ENCODE data around the gene PLD4.
"Not testable (repeated sequence)": the region's sequence is repeated elsewhere in the genome, so short reads cannot be mapped to it uniquely, and the experiment has no call there.

Gene PLD4

DNA sequence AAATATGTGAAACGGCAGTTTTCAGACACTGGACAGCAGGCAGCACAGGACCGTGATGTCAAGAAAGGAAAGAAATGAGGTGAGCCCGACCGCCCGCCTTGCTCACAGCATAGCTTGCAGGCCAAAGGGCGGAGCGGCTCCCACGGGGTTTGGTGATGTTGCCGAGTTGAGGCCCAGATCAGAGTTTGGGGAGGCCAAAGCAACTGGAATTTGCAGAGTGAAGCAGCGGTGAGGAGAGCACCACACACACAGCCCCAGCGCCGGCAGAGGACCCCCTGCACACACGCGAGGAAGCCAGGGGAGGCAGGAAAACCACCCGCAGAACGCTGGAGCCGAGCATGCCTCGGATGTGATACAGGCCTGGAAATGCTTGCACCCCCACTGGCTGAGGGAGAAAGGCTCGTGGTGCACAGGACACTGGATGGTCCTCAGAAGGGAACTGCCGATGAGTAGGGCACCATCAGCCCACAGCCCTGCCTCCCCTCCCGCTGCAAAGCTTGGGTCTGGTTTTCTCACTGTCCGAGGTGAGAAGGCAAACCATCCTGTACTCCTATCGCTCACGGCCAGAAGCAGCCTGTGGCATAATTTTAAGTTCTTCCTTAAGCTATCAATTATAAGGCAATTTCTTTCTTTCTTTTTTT, 25.7 kb upstream of the PLD4 start:
- DNase-seq (ENCODE audit: low spot score), result no peak

DNA sequence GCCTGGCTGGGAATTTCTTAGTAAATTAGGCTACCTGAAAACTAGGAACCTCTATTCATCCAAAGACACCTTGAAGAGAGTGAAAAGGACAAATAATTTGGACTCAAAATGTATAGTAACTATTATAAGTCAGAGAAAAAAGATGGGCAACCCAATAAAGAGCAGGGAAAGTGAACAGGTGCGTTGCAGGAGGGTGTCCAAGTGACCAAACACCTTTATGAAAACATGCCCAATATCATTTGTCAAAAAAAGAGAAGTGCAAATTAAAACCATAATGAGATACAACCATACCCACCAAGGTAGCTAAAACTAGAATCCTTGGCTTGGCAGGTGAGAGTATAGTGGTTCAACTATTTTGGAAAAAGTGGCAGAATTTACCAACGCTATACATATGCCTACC, 24.9 kb upstream of the PLD4 start:
- no peak for DNase-seq (ENCODE audit: low spot score)

DNA sequence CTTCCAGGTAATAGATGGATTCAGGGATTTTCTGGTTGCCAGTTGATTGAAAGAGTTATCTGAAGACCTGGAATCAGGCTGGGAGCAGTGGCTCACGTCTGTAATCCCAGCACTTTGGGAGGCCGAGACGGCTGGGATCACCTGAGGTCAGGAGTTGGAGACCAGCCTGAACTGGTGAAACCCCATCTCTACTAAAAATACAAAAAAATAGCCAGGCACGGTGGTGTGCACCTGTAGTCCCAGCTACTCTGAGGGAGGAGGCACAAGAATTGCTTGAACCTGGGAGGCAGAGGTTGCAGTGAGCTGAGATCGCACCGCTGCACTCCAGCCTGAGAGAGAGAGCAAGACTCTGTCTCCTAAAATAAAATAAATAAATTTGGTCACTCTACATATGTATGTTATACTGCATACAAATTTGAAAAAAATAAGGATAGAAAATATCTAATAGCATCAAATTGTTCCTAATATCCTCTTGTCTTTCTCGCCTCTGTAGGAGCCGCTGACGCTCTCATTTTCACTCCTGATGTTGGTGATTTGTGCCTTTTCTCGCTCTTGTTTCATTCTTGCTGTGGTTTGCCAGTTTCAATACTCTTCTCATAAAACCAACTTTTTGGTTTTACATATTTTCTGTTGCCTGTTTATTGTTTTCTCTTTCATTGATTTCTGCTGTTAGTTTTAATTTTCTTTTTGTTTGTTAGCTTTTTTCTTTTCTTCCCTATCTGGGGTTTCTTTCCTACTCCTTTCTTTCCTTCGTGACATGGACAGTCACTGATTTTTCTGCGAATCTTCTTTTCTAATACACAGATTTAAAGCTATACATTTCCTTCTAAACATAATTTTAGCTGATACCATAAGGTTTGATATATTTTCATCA, 23.8 kb upstream of the PLD4 start:
- no peak for DNase-seq (ENCODE audit: low spot score)

DNA sequence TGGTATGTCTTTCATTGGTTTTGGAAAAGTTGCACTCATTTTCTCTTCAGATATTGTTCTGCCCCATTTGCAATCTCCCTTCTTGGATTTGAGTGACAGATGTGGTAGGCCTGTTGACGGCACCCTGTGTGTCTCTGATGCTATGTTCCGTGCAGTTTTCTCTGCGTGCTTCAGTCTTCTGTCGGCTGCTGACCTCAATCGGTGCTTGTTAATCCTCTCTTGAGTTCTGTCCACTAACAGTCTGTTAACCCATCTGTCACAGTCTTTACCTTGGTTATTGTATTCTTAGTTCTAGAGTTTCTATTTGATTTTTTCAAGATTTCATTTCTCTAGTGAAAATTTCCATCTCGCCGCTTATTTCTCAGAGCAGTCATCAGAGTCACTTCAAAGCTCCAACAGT, 20.7 kb upstream of the PLD4 start:
- DNase-seq (ENCODE audit: low spot score), result no peak

DNA sequence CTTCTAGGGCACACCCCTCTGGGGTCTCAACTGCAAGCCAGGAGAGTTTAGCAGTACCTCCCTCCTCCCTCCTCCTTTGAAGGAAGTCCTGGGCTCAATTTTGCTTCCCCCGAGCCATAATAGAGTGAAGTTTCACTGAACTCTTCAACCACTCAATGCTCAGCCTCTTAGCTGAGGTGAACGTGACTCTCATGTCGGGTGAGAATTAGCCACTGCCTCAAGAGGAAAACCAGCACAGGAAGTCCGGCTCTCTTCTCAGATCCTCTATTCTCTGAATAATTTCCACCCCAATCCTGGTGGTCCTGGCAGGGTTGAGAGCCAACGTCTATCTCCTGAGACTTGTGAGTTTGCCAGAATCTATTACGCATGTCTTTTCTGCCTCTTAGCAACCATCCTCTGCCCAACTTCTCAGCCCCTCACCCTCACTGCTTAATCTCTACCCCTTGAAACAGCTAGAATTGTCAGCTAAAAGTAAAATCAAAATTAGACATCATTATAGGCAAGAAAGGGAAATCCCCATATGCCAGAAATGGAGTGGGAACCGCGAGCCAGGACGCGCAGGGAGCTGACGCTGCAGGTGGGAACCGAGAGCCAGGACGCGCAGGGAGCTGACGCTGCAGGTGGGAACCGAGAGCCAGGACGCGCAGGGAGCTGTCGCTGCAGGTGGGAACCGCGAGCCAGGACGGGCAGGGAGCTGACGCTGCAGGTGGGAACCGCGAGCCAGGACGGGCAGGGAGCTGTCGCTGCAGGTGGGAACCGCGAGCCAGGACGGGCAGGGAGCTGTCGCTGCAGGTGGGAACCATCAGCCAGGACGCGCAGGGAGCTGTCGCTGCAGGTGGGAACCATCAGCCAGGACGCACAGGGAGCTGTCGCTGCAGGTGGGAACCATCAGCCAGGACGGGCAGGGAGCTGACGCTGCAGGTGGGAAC, 19.8 kb upstream of the PLD4 start:
- not testable (repeated sequence) for DNase-seq (ENCODE audit: low spot score)

DNA sequence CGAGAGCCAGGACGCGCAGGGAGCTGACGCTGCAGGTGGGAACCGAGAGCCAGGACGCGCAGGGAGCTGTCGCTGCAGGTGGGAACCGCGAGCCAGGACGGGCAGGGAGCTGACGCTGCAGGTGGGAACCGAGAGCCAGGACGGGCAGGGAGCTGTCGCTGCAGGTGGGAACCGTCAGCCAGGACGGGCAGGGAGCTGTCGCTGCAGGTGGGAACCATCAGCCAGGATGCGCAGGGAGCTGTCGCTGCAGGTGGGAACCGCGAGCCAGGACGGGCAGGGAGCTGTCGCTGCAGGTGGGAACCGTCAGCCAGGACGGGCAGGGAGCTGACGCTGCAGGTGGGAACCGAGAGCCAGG, 19.1 kb upstream of the PLD4 start:
- DNase-seq (ENCODE audit: low spot score), result not testable (repeated sequence)

DNA sequence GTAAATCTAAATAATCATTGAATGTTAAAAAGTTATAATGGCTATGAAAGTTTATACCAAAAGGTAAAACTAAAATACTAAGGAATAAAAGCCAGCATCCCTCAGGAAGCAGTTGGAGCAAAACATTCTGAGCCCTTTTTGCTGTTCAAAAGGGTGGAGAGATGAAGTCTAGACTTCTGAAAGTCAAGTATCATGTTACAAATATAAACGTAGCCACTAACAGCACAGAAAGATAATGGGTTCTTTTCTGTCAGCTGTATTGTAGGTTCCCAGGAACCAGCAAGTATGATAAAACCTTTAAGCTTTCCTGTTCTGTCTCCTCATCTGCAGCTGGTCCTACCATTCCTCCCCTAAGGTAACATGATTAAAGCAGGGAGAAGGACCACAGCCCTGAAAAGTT, 16.4 kb upstream of the PLD4 start:
- DNase-seq (ENCODE audit: low spot score), result no peak

DNA sequence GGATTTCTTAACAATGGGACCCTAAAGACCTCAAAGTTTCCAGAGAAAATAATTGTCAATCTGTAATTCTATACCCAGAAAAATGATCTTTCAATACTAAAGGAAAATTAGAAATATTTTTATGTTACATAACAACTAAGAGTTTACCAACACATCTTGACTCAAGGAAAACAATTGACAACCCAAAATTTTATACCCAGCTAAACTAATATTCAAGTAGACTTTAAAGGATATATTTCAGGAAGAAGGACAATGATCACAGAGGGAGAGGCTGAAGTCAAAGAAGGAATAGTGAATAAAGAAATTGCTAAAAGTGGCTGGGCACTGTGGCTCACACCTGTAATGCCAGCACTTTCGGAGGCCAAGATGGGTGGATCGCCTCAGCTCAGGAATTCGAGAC, 12.6 kb upstream of the PLD4 start:
- DNase-seq (ENCODE audit: low spot score), result no peak

DNA sequence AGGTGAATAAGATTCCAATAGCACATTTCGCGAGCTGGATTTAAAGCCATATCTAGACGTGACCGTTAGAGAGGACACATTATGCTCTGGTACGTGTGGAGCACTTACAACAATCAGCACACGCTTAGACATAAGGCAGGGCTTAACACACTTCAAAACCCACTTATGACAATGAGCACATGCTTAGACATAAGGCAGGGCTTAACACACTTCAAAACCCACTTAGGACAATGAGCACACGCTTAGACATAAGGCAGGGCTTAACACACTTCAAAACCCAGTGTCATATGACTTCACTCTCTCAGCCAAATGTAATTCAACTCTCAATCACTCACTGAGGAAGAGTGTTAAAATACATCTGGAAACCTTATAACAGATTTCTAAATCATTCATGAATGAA, 11.2 kb upstream of the PLD4 start:
- DNase-seq (ENCODE audit: low spot score), result no peak

DNA sequence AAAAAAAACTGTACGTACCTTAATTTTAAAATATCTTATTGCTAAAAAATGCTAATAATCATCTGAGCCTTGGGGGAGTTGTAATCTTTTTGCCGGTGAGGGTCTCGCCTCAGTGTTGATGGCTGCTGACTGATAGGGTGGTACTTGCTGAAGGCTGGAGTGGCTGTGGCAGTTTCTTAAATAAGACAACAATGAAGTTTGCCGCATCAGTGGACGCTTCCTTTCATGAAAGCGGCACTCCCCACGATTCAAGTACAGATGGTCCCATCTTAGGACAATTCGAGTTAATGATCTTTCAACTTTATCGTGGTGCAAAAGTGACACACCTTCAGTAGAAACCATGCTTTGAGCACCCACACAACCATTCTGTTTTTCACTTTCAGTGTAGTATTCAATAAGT, 7.6 kb upstream of the PLD4 start:
- DNase-seq (ENCODE audit: low spot score), result no peak

DNA sequence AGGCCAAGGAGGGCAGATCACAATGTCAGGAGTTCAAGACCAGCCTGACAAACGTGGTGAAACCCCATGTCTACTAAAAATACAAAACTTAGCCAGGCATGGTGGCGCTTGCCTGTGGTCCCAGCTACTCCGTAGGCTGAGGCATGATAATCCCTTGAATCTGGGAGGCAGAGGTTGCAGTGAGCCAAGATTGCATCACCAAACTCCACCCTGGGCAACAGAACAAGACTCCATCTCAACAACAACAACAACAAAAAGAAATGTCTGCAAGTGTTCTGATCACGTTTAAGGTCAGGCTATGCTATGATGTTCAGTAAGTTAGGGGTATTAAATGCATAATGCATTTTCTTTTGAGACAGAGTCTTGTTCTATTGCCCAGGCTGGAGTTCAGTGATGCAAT, 6.7 kb upstream of the PLD4 start:
- no peak for DNase-seq (ENCODE audit: low spot score)

DNA sequence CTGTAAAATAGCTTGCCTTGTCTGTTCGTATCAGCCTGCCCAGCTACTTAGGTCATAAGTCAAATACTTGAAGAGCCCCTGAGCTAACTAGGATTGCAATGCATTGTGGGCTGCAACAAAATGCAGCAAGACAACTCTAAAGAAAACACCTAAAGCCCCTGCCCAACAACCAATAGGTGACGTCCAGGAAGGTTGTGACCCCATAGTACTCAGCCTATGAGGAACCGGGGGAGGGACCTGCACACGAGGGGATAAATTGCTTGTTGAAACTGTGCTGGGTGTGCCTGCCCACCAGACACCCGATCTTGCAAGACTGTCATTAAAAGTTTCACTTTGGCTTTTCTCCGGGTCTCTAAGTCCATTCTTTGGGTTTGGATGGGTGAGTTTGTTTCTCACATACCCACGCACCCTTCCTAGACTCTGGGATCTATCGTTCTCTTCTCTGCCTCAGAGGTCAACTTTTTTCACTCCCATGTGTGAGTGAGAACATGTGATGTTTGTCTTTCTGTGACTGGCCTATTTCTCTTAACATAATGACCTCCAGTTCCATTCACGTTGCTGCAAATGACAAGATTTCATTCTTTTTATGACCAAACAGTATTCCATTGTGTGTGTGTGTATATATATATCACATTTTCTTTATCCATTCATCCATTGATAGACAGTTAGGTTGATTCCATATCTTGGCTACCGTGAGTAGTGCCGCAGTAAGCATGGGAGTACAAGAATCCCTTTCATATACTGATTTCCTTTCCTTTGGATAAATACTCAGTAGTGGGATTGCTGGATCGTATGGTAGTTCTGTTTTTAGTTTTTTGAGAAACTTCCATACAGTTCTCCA, 5.3 kb upstream of the PLD4 start:
- not testable (repeated sequence) for DNase-seq (ENCODE audit: low spot score)

DNA sequence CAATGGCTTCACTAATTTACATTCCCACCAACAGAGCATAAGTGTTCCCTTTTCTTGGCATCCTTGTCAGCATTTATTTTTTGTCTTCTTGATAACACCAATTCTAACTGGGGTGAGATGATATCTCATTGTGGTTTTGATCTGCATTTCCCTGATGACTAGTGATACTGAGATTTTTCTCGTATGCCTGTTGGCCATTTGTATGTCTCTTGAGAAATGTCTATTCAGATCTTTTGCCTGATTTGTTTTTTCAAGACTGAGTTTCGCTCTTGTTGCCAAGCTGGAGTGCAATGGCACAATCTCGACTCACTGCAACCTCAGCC, 4.7 kb upstream of the PLD4 start:
- DNase-seq (ENCODE audit: low spot score), result no peak

DNA sequence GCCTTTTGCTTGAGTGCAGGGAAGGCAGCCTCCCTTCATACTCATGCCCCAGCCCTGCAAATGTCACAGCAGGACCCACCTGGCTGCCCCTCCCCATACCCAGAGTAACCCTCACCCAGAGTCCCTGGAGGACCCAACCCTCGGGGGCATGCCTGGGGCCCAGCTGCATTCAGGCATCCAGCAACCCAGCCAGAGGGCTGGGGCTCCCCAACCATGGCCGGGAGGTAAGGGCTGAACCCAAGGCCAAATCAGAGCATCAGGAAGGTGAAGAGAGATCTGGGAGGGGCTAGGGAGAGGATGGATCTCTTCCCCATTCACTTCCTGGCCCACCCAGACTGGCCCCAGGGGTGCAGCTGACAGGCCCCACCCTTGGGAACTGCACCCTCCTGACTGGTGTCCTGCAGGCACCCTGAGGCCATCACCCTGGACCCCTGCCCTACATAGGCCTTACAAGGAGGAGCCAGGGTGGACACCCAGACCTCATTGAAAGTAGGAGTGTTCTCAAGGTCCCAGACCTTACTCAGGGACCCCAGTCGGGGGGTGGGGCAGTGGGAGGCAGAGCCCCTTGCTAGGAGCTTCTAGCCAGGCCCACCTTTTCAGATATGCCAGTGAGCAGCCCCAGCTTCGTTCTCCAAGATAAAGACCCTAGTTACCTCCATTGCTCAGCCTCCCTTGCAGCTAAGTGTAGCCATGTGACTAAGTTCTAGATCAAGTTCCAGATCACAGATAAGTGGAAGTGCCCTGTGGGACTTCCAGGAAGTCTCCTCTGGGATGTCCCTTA, 849 bp upstream of the PLD4 start:
- no peak for DNase-seq (ENCODE audit: low spot score)

DNA sequence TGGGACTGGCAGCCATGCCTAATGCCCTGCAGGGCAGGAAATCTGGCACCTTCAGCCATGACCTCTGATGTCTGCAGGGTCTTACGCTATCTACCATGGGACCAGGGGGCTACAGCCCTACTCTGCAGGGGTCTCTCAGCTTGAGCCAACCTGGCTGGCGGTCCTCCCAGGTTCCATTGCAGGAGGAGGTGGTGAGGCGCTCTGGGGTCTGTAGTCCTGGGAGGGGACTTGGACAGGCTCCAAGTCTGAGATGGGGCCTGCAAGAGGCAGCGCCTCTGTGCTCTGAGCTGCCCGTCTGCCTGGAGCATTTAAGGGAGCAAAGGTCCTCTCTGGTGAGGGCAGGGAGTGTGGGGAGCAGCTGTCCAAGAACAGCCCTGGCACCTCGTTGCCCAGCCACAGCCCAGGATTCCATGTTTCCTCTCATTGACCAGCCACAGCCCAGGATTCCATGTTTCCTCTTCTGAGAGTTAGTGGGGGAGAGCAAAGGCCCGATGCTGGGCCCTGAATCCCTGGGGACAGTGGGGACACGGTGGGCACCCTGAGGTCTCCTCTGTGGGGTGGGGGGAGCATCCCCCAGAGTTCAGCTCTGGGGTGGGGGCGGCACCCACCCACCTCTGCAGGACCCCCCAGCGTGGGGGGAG, 655 bp downstream of the PLD4 start:
- no peak for DNase-seq (ENCODE audit: low spot score)

DNA sequence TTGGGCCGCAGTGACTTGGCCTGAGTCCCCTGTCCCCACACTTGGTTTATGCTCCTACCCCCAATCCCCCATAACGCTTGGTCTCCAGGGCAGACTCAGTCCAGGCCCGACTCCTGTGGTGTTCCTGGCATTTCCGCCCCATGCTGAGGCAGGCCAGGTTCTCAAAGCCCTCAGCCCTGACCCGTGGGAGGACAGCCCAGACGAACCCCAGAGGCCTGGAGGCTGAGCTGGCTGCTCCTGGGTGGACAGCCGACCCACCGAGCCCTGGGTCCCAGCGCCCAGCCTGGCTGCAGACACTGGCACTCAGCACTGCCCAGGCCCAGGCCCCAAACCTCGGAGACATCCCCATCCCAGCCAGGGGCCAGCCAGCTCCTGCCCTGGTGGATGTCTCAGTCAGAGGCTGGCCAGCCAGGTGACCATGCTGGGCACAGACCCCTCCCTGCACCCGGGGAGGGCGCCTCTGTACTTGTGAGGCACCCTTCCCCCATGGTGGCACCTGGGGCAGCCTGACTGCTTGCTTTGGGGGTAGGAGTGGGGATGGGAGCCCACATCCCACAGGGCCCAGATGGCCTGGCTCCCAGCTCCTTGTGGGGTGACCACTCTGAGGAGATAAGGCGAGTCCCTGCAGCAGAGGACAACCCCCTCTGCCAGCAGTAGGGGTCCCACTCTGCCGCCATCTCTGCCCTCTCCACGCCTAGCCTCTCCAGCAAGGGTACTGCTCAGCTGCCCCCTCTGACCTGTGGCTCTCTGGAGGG, 1.4 kb downstream of the PLD4 start:
- DNase-seq (ENCODE audit: low spot score), result no peak

DNA sequence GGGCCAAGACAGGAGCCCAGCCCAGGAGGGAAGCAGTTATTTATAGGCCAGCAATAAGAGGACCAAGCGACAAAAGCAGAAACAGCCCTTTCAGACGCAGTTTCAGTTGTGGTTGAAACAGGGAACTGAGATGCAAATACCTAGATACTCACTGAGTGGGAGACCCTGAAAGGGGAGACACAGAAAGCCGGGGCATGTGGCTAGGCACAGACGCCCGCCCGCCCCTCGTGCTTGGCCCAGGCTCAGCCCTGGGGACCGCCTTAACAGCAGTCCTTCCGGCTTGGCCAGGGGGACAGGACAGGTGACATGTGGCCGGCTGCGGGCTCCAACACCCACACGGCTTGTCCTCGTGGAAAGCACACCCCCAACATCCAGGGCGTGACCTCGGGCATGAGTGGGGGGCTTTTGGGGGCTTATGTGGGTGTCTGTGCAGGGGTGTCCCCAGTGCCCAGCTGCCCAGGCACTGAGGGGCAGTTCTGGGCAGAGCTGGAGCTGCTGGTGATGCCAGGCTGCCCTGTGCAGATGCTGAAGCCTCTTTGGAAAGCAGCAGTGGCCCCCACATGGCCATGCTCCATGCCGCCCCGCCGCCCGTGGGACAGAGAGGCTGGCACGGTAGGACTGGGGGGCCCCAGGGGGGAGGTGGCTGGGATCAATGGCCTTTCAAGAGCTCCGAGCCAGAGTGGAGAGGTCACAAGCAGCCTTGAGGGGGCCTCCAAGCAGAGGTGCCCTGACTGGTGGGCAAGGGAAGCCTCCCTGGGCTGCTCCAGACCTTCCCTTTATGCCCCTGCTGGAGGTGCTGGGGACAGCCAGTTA, 2.1 kb downstream of the PLD4 start:
- no peak for DNase-seq (ENCODE audit: low spot score)

DNA sequence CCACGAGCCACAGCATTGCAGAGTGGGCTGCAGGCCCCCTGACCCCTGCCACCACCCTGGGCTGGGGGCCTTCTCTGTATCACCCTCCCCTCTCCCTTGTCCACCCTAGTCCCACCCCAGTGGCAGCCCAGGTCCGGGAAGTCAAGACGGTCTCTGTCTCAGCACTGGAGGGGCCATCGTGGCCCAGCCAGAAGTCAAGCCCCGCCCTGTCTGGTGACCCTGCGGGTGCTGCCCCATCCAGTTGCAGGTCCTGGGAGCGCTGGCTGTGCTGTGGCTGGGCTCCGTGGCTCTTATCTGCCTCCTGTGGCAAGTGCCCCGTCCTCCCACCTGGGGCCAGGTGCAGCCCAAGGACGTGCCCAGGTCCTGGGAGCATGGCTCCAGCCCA, 2.7 kb downstream of the PLD4 start:
- no peak for DNase-seq (ENCODE audit: low spot score)

DNA sequence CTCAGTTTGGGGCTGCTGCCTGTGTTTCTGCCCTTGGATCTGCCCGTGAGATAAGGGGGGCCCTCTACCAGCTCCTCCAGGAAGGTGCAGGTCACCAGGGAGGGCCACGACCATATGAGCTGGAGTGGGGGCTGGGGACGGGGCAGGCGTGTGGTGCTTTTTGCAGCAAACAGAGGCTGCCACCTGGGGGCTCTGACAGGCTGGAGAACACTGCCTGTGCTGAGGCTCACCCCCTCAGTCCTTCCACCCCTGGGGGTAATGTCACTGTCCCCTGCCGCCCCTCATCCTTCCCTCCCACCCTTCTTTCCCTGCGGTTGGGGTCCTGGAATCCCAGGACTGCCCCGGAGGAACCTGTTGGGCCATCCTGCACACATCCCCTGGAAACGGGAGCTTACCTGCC, 3.2 kb downstream of the PLD4 start:
- no peak for DNase-seq (ENCODE audit: low spot score)

All from SK-N-DZ (cell line).